Smooth muscle cell (in vitro differentiated cells): ENCODE measurements around the gene ATP1B3. TPM values are rescaled to one million over a fixed set of nuclear protein-coding genes. Genes with fewer than 3 reads are reported as not detected.
"Not testable (repeated sequence)": the region's sequence is repeated elsewhere in the genome, so short reads cannot be mapped to it uniquely, and the experiment has no call there.

Source experiments
- DNase-seq: peaks from one replicate; lab custom pipeline; 2025; ENCODE audit not compliant: unreplicated experiment; lab: John Stamatoyannopoulos, UW
- H2AFZ ChIP-seq: fragments of 200-600 bp; sonication (generic); 2 replicates; pipeline ENCODE4 v1.6.0; 2016; ENCODE audit warnings: antibody characterized with exemption, low read depth, mild to moderate bottlenecking
- H3F3A ChIP-seq: fragments of 200-600 bp; sonication (generic); 2 replicates; pipeline ENCODE4 v1.6.0; 2017; ENCODE audit warnings: antibody characterized with exemption, low read depth
- H3K27ac ChIP-seq: fragments of 200-600 bp; sonication (generic); 2 replicates; pipeline ENCODE4 v1.5.1; 2016; ENCODE audit warnings: low read depth, mild to moderate bottlenecking
- H3K27me3 ChIP-seq: fragments of 200-600 bp; sonication (generic); 2 replicates; pipeline ENCODE4 v1.6.1; 2016; ENCODE audit warnings: low read depth, mild to moderate bottlenecking
- H3K36me3 ChIP-seq: fragments of 200-600 bp; sonication (generic); 2 replicates; pipeline ENCODE4 v1.5.1; 2016; ENCODE audit warnings: low read depth
- H3K4me1 ChIP-seq: fragments of 200-600 bp; sonication (generic); 2 replicates; pipeline ENCODE4 v1.5.1; 2016; ENCODE audit warnings: low read depth
- H3K4me2 ChIP-seq: fragments of 200-600 bp; sonication (generic); 2 replicates; pipeline ENCODE4 v1.6.0; 2016; ENCODE audit warnings: mild to moderate bottlenecking
- H3K4me3 ChIP-seq: fragments of 200-600 bp; sonication (generic); 2 replicates; pipeline ENCODE4 v1.5.1; 2016; ENCODE audit warnings: mild to moderate bottlenecking
- H3K79me2 ChIP-seq: fragments of 200-600 bp; sonication (generic); 2 replicates; pipeline ENCODE4 v1.6.0; 2016; ENCODE audit warnings: low read depth, mild to moderate bottlenecking
- H3K9ac ChIP-seq: fragments of 200-600 bp; sonication (generic); 2 replicates; pipeline ENCODE4 v1.6.0; 2016; ENCODE audit warnings: low read depth
- H3K9me3 ChIP-seq: fragments of 200-600 bp; sonication (generic); replicated peaks from 2 replicates; pipeline ENCODE4 v1.5.1; 2016; ENCODE audit warnings: low read depth
- H4K20me1 ChIP-seq: fragments of 200-600 bp; sonication (generic); 2 replicates; pipeline ENCODE4 v1.6.0; 2016; ENCODE audit warnings: low read depth
- WGBS: methylation state at CpG from one replicate; pipeline ENCODE4 v1.1.7; 2016; ENCODE audit warnings: low lambda C conversion rate; 5-methylcytosine and 5-hydroxymethylcytosine counted together
- polyA plus RNA-seq: library from polyadenylated mRNA; unstranded; fragments of >200 nt; fragmentation: Nextera tagmentation; extraction: Ambion mirVana; gene quantifications from 2 replicates; pipeline ENCODE4 v1.2.1, GENCODE V29; 2016
- total RNA-seq: library from RNA; depleted of rRNA; stranded (reverse); fragments of >200 nt; gene quantifications from 2 replicates; pipeline ENCODE4 v1.2.3, GENCODE V29; 2014
- TF ChIP-seq, protein P1 (sequence below): fragments of 200-600 bp; sonication (generic); IDR thresholded peaks from 2 replicates; pipeline ENCODE4 v1.5.1; 2017; ENCODE audit warnings: borderline replicate concordance, mild to moderate bottlenecking, antibody characterized with exemption; ENCODE audit not compliant: insufficient read depth, poor library complexity, severe bottlenecking

The ATP1B3 gene
- total and polyA plus RNA-seq, 2 experiments from 2014 or later, result 89.2 to 250 TPM

- WGBS, result 78% methylated on average over 5 of the region's 5 CpGs
These were observed 30.9 kb upstream of the ATP1B3 start for GRCh38 chr3:141845407-141846049.

DNA sequence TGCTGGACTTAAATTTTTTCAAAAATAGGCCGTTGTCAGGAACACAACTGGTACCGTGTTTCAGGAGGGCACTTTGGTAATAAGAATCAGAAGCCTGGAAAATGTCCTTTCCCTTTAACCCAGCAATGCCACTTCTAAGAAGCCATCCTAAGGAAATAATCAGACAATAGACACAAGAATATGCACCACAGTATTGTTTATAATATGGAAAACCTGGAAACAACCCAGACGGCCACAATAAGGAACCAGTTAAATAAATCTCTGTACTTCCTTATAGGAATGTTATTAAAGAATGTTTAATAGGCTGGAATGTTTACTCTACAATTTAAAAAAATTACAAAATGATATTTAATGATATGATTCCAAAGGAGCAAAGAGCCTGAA lies 30.4 kb upstream of the ATP1B3 start:
- no peak overlapping the region for H3K4me3 ChIP-seq
- no peaks in the 10 kb centered on the region for H3K27me3 ChIP-seq
- no peak overlapping the region for H3K9ac ChIP-seq
- H3K27ac ChIP-seq, result no peak overlapping the region
- no peak overlapping the region for H3K4me2 ChIP-seq
- H3K36me3 ChIP-seq, result no peaks in the 10 kb centered on the region
- no peaks in the 10 kb centered on the region for H3K4me1 ChIP-seq
- TF ChIP-seq, protein P1, sequence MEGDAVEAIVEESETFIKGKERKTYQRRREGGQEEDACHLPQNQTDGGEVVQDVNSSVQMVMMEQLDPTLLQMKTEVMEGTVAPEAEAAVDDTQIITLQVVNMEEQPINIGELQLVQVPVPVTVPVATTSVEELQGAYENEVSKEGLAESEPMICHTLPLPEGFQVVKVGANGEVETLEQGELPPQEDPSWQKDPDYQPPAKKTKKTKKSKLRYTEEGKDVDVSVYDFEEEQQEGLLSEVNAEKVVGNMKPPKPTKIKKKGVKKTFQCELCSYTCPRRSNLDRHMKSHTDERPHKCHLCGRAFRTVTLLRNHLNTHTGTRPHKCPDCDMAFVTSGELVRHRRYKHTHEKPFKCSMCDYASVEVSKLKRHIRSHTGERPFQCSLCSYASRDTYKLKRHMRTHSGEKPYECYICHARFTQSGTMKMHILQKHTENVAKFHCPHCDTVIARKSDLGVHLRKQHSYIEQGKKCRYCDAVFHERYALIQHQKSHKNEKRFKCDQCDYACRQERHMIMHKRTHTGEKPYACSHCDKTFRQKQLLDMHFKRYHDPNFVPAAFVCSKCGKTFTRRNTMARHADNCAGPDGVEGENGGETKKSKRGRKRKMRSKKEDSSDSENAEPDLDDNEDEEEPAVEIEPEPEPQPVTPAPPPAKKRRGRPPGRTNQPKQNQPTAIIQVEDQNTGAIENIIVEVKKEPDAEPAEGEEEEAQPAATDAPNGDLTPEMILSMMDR, result no peak
- H2AFZ ChIP-seq, result no peak overlapping the region
- H3F3A ChIP-seq, result no peaks in the 10 kb centered on the region
- no peaks in the 10 kb centered on the region for H3K9me3 ChIP-seq
- no peaks in the 10 kb centered on the region for H3K79me2 ChIP-seq
- WGBS, result 85% methylated on average over 3 of the region's 3 CpGs
- no peaks in the 10 kb centered on the region for H4K20me1 ChIP-seq
- DNase-seq, result no peak

More at GRCh38 chr3:141845407-141846049, 30.9 kb upstream of the ATP1B3 start:
- Histone ChIP-seq H3K4me2 (no peak overlapping the region), H2AFZ (no peak overlapping the region), H3K4me1 (no peaks in the 10 kb centered on the region), H4K20me1 (no peaks in the 10 kb centered on the region), H3K27ac (no peak overlapping the region), H3K9me3 (no peaks in the 10 kb centered on the region), H3K27me3 (no peaks in the 10 kb centered on the region), H3K9ac (no peak overlapping the region), H3K4me3 (no peak overlapping the region), H3K36me3 (no peaks in the 10 kb centered on the region), H3K79me2 (no peaks in the 10 kb centered on the region), H3F3A (no peaks in the 10 kb centered on the region)
- TF ChIP-seq, protein P1, result no peak
- DNase-seq, result no peak

DNA sequence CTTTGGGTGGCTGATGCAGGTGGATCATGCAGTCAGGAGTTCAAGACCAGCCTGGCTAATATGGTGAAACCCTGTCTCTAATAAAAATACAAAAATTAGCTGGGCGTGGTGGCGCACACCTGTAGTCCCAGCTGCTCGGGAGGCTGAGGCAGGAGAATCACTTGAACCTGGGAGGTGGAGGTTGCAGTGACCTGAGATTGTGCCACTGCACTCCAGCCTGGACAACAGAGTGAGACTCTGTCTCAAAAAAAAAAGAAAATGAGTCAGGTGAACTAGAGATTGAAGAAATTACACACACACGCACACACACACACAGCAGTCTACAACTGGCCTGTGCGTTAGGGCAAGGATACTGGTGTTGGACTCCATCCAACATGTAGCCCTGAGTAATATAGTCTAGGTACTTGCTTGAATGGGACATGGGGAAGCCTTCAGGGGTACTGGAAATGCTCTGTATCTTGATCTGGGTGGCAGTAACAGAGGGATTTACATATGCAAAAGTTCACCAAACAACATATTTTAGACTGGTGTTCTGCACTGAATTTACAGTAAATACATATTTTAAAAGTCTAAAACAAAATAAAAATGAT lies 28.2 kb upstream of the ATP1B3 start:
- not testable (repeated sequence) for H4K20me1 ChIP-seq, H3K4me2 ChIP-seq, H3K27me3 ChIP-seq, H3K36me3 ChIP-seq, H2AFZ ChIP-seq, DNase-seq, H3K4me1 ChIP-seq, H3K9me3 ChIP-seq, H3K4me3 ChIP-seq, H3K79me2 ChIP-seq, H3K27ac ChIP-seq, H3F3A ChIP-seq, H3K9ac ChIP-seq
- WGBS, result 98% methylated on average over 5 of the region's 5 CpGs

GRCh38 chr3:141849056-141849815 lies 27.2 kb upstream of the ATP1B3 start:
- Histone ChIP-seq H2AFZ (peak overlapping the region; percentile 46), H3K27ac (no peak overlapping the region), H4K20me1 (no peaks in the 10 kb centered on the region), H3K9me3 (no peaks in the 10 kb centered on the region), H3K27me3 (no peaks in the 10 kb centered on the region), H3K4me1 (no peaks in the 10 kb centered on the region), H3F3A (no peaks in the 10 kb centered on the region), H3K4me3 (no peak overlapping the region), H3K79me2 (no peaks in the 10 kb centered on the region), H3K9ac (no peak overlapping the region), H3K36me3 (no peaks in the 10 kb centered on the region), H3K4me2 (no peak overlapping the region)
- WGBS, result 55% methylated on average over 11 of the region's 11 CpGs
- DNase-seq, result no peak
- TF ChIP-seq, protein P1, result no peak
